ENCODE measurements around the gene TLE4.
A peak's percentile ranks its signal among the peaks of the same experiment; 100 is the strongest.

Gene TLE4

DNA sequence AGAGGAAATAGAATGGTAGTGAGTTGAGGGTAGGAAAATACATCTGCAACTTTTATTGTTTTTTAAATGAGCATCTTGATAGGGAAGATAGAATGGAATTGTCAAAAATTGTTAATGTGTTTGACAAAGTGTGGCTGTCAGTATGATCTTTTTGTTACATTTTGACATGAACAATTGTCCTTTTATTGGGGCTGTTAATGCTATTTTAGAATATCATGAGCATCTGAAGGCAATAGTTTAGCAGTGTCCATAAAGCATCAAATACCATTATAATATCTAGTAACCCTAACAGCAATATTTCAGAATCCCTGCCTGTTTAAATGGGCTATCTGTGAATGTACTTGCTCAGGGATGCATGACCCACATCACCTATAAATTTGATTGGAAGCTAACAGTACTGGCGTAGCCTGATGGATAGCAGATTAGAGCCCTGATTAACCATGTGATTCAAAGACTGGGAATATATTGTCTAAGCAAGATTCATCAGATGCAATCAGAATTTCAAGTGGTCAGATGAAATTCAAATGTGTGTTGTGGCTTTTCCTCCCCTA, 37.8 kb downstream of the TLE4 start:
- TF ChIP-seq, protein P1, sequence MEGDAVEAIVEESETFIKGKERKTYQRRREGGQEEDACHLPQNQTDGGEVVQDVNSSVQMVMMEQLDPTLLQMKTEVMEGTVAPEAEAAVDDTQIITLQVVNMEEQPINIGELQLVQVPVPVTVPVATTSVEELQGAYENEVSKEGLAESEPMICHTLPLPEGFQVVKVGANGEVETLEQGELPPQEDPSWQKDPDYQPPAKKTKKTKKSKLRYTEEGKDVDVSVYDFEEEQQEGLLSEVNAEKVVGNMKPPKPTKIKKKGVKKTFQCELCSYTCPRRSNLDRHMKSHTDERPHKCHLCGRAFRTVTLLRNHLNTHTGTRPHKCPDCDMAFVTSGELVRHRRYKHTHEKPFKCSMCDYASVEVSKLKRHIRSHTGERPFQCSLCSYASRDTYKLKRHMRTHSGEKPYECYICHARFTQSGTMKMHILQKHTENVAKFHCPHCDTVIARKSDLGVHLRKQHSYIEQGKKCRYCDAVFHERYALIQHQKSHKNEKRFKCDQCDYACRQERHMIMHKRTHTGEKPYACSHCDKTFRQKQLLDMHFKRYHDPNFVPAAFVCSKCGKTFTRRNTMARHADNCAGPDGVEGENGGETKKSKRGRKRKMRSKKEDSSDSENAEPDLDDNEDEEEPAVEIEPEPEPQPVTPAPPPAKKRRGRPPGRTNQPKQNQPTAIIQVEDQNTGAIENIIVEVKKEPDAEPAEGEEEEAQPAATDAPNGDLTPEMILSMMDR (IDR thresholded peaks at IDR 0.05; ENCODE audit: extremely low read depth, missing control alignments), result no peak
- DNase-seq (ENCODE audit: low spot score), result no peak

- TF ChIP-seq, protein P1 (IDR thresholded peaks at IDR 0.05; ENCODE audit: extremely low read depth, missing control alignments), result no peak
- no peak for DNase-seq (ENCODE audit: low spot score)
These were observed 38.4 kb downstream of the TLE4 start for GRCh38 chr9:79610019-79610631.

DNA sequence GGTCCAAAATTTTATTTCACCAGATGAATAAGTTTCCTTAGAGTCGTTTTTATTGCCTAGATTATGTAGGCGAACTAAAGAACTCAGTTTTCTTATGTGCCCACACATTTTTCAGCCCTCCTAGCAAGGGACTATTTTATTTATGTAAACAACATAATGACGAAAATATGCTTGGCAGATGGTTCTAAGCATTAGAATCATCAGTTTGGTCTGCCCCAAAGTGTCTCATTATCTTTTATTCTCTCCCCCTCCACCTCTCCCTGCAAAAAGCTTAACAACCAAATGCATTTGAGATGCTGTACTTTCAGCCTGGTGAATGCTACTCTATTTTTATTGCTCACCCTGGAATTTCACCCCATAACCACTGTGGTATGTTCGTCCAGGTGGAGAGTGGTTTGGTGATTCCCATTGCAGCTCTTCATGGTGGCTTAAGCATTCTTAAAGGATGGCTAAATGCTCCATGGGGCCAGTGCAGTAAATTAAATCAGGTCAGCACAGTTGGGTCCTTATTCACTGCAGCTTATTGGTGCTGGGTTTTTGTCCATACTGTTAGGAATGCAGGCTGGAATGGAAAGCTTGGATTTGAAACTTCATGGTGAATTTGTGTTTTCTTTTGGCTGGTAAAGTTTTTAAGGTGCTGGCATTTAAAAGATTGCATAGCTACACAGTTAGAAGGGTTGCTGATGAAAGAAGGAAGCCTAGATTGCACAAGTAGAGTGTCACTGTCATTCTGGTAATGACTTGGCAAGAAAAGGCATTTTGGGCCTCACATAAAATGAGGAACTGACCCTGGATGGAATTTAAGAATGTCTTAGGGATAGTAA, 39.2 kb downstream of the TLE4 start:
- peak; percentile 9 for DNase-seq (ENCODE audit: low spot score)
- TF ChIP-seq, protein P1 (IDR thresholded peaks at IDR 0.05; ENCODE audit: extremely low read depth, missing control alignments), result no peak

DNA sequence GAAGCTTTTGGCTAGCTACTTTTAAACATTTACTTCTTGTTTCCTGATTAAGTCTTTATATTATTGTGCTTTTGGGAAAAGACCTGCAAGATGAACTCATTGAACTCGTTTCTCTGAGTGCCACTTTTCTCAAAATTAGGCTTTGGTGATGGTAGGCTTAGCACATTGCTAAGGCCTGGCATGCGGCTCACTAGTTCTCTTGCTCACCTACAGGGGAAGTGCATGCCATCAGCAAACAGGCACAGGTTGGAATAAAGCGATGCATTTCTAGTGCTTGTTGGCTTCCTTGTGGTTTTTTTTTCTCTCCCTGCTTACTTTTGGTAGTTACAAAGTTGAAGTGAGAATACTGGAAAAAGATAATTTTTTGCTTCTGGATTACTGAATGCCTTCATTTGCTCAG, 41.4 kb downstream of the TLE4 start:
- TF ChIP-seq, protein P1 (IDR thresholded peaks at IDR 0.05; ENCODE audit: extremely low read depth, missing control alignments), result no peak

DNA sequence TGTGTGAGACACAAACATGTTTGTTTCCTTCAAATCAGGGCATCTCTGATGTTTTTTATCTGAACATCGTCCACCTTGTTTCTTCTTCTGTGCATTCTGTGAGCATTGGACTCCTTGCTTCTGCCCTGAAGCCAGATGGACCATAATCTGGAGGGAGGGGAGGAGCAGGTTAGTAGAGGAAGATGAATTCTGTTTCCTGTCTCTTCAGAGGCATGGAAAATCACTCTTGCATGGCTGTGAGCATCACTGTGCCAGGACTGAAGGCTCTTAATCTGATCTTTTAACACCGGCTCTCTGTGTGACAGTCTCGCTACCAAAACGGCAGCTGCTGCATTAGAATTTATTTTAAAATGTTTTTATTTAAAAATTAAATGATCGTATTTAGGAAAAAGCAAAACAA, 43.3 kb downstream of the TLE4 start:
- TF ChIP-seq, protein P1 (IDR thresholded peaks at IDR 0.05; ENCODE audit: extremely low read depth, missing control alignments), result no peak

More for the DNA sequence above, 41.4 kb downstream of the TLE4 start:
- no peak for DNase-seq (ENCODE audit: low spot score)

DNA sequence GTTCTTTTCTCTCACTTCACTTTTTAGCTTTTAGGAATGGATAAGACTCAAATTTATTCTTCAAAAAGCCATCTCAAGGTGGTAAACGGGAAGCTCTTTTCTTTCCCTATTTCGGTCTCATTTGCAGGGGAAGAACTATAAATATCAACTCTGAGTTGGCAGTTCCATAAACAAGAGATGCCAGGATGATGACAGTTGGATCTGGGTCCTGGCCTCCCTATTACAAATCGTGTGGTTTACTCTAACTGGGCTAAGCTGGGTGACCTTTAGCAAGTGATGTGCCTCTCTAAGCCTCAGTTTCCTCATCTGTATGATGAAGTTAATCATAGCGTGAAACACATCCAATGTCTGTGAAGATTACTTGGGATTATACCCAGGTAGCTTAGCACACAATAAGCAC, 44.2 kb downstream of the TLE4 start:
- TF ChIP-seq, protein P1 (IDR thresholded peaks at IDR 0.05; ENCODE audit: extremely low read depth, missing control alignments), result no peak
- no peak for DNase-seq (ENCODE audit: low spot score)

More for the DNA sequence above, 43.3 kb downstream of the TLE4 start:
- no peak for DNase-seq (ENCODE audit: low spot score)

GRCh38 chr9:79616971-79617370, 45.2 kb downstream of the TLE4 start:
- no peak for DNase-seq (ENCODE audit: low spot score)
- TF ChIP-seq, protein P1 (IDR thresholded peaks at IDR 0.05; ENCODE audit: extremely low read depth, missing control alignments), result no peak

Data from GM20000 (cell line).